Measurements from ENCODE around the gene NIPAL4.

- TF ChIP-seq CTCF (IDR thresholded peaks at IDR 0.05; ENCODE audit: low read depth, low read length, poor library complexity, severe bottlenecking): no peak
- no peak for TF ChIP-seq EZH2phosphoT487 (IDR thresholded peaks at IDR 0.05; ENCODE audit: borderline replicate concordance, low read length)
Measured at GRCh38 chr5:157487358-157487757, 27.3 kb downstream of the NIPAL4 start.

Data from DOHH2 (cell line).